NCI-H2196 treated with DMSO at 0.1 percent for 48 hours (cell line): ENCODE measurements around the gene SPI1.
"Not testable (repeated sequence)": the region's sequence is repeated elsewhere in the genome, so short reads cannot be mapped to it uniquely, and the experiment has no call there.

Experiments
- DNase-seq: peaks from one replicate; lab custom pipeline; 2025; ENCODE audit not compliant: unreplicated experiment; lab: John Stamatoyannopoulos, UW

Gene SPI1

GRCh38 chr11:47342036-47342803, 36.1 kb downstream of the SPI1 start:
- DNase-seq = no peak

DNA sequence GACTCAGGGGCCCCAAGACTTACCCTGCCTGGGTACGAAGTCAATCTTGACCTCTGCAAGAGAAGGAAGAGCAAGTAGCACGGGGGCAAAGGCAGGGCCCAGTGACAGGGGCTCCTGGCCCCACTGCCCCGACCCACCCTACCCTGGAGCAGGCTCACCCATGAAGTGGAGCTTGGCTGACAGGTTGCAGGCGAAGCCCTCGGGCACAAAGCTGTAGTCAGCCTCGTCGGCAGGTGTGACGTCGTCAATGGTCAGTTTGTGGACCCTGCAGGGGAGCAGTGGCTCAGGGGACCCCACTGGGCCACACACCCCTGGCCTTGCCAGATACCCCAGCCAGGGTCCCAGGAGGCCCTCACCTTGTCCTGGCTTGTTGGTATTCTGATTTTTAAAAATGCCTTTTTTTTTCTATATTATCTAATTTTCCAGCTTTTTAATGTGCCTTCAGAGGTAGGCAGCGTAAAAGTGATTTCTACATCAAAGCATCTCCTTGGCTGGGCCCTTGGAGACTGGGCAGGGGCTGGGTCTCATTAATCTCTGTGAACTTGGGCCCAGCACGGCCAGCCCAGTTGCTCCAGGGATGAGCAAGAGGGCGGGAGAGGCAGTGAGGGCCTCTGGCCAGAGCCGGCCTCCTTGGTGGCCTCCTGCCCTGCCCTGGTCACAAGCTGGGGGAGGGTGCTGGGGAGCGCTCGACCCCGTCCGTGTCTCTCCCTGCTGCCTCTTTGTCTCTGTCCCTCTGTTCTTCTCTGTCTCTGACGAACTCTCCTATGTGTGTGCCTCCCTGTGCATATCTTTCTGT, 37.2 kb downstream of the SPI1 start:
- DNase-seq = no peak

DNA sequence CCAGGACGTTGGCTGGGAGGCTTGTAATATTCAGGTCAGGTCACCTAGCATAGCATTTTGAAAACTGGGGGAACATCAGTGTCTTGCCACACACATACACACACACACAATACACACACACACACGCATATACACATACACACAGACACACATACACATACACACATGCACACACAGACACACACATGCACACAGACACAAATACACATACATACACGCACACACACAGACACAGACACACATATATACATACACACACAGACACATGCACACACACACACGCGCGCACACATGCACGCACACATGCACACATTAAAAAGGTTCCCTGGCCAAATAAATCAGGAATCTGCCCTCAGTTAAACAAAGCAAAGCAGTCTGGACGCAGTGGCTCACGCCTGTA, 38.3 kb downstream of the SPI1 start:
- DNase-seq = no peak

GRCh38 chr11:47338396-47339241, 39.7 kb downstream of the SPI1 start:
- no peak for DNase-seq

DNA sequence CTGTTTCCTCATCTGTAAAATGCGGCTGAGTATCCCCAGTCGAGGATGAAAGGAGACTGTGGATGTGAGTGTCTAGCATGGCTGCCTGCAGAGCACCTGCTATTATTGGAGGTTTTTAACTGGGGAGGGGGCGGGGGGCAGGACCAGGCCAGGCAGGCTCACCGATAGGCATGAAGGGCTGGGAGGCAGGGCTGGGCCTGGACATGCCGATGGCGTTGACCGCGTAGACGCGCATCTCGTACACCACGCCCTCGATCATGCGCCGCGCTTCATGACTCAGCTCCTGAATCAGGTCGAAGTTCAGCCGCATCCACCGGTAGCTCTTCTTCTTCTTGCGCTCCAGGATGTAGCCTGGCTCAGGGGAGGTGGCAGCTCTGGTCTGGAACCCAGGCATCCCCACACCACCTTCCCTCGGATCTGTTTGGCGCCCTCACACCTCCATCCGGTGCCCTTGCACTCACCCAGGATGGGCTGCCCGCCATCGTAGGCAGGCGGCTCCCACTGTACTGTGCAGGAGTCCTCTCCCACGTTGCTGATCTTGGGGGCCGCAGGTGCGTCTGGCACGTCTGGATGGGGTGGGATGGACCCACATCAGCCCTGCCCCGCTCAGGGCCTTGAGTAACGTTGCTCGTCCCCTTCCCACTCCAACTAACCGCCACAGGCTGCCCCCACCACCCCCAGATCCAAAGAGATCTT, 41.0 kb downstream of the SPI1 start:
- no peak for DNase-seq

DNA sequence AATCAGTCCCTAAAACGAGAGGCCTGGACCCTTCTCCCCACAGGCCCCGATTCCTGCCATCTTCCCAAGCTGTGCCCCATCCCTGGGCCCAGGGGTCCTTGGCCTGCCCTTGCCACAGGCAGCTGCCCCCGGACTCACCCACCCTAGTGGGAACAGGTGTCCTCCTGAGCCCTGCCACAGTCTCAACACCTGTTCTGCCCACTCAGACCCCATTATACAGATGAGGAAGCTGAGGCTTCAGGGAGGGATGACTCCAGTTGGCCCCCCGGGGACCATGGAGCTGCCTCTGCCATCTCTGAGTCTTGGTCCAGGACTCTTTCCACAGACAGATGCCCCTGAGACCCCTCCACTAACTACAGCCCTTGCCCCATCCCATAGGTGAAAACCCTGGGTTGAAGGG, 41.8 kb downstream of the SPI1 start:
- no peak for DNase-seq

DNA sequence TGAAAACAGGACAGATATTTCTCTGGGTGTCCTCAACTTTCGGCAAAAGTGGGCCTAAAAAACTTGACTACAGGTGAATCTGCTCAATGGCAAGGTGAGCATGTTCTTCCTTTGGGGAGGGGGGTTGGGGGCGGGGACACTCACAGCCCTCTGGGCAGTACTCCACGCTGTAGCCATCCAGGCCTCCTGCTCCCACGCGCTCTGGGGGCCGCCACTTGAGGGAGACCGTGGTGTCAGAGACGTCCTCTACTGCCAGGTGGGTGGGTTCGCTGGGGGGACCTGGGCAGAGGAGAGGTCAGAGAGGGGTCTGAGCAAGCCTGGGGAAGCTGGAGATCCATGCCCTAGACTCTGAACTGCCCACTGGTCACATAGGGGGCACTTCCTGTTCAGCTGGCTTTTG, 42.6 kb downstream of the SPI1 start:
- DNase-seq = no peak

GRCh38 chr11:47334699-47335411, 43.5 kb downstream of the SPI1 start:
- DNase-seq = not testable (repeated sequence)

DNA sequence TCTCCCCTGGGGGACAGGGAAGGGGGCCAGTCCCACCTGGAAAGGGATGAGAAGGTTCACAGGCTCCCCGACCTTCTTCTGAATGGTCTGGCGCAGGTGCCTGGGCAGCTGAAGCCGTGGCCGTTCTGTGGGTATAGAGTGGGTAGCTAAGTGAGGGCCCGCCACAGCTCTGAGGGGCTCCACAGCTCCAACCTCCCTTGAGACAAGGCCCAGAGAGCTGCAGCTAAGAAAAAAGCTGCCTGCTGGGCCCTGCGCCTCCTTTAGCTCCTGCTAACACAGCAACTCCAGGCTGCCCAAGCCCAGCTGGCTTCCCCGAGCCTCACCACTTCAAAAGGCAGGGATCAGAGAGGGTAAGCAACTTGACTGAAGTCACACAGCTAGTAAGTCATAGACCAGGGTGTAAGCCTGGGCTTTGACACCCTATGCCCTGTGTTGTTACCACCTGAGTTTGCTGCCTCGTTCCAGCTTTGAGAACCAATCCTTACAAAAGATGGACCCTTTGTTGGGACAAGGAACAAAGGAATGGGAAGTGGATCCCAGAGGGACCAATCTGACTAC, 44.4 kb downstream of the SPI1 start:
- no peak for DNase-seq

DNA sequence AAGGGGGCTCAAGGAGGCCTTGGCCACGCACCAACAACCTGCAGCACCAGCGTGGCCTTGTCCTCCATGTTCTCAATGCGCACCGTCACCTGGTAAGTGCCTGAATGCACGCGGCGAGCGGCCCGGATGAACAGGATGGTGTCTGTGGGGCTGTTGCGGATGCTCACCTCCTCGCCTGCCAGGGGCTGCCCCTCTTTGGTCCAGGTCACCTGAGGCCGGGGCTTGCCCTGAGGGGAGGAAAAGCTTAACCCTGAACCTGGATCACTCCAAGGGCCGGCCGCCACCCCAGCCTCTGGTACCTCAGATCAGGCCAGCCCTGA, 44.9 kb downstream of the SPI1 start:
- DNase-seq = no peak

GRCh38 chr11:47332791-47333525, 45.4 kb downstream of the SPI1 start:
- no peak for DNase-seq

DNA sequence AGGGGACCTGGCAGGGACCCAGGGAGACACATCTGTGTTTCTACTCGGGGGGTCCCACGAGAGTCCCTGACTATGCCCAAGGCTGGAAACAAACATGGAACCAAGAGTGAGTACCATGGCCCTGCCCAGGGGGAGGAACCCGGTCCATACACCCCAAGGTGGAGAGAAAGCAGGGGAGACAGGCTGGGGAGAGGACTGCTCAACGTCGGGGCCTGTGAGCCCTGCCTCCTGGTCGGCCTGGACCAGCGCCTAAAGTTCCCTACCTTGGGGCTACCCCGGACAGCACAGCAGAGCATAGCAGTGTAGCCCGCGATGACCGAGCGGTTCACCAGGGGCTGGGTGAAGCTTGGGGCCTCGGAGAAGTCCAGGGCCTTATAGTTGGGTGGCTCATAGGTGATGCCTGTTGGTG, 46.0 kb downstream of the SPI1 start:
- DNase-seq = no peak

- DNase-seq = no peak
Measured at GRCh38 chr11:47331454-47332302, 46.7 kb downstream of the SPI1 start.

DNA sequence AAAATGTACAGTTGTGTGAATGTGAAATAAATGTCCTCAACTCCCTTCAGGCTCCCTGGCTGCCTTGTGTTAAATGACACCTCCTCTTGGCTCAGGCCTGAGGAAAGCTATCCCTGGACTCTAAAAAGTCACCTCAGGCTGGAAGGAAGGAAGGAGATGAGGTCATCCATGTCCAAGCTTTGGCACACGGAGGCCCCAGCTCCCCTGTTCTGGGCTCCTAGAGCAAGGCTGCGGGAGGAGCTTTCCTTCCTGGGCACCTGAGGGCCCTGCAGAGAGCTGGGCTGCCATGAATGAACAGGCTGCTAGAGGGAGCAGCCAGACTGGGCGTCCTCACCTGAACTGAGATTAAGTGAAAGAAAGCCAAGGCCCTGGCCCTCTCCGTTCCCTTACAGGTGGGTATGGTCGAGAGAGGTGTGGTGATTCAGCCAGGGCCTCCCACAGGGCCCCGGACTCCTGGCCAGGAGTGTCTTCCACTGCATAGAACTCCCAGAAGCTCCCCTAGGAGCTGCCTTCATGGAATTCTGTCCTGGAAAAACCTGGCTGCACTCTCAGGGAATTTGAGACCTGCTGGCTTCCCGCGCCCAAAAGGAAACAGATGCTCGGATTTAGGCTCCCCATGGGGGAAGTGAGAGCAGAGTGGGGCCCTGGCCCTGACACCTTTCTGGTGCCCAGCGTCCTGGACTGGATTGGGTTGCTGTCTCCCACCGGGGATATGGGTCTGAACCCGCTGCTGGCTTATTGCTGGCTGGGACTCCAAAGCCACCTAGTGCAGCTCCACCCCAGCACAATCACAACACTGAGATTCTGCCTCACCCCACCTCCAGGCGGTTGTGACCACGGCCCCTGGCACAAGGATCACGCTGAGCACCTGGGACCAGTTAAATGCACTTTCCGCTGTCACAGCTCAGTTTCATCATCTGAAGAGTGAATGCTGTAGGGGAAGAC, 48.1 kb downstream of the SPI1 start:
- DNase-seq = no peak

DNA sequence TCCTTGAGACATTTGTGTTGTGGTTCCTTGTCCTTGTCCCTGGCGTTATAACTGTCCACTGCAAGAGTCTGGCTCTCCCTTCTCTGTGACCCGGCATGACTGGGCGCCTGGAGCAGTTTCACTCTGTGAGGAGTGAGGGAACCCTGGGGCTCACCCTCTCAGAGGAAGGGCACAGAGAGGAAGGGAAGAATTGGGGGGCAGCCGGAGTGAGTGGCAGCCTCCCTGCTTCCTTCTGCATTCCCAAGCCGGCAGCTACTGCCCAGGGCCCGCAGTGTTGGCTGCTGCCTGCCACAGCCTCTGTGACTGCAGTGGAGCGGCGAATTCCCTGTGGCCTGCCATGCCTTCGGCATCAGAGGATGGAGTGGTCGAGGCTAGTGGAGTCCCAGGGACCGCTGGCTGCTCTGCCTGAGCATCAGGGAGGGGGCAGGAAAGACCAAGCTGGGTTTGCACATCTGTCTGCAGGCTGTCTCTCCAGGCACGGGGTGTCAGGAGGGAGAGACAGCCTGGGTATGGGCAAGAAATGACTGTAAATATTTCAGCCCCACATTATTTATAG, 48.8 kb downstream of the SPI1 start:
- no peak for DNase-seq

DNA sequence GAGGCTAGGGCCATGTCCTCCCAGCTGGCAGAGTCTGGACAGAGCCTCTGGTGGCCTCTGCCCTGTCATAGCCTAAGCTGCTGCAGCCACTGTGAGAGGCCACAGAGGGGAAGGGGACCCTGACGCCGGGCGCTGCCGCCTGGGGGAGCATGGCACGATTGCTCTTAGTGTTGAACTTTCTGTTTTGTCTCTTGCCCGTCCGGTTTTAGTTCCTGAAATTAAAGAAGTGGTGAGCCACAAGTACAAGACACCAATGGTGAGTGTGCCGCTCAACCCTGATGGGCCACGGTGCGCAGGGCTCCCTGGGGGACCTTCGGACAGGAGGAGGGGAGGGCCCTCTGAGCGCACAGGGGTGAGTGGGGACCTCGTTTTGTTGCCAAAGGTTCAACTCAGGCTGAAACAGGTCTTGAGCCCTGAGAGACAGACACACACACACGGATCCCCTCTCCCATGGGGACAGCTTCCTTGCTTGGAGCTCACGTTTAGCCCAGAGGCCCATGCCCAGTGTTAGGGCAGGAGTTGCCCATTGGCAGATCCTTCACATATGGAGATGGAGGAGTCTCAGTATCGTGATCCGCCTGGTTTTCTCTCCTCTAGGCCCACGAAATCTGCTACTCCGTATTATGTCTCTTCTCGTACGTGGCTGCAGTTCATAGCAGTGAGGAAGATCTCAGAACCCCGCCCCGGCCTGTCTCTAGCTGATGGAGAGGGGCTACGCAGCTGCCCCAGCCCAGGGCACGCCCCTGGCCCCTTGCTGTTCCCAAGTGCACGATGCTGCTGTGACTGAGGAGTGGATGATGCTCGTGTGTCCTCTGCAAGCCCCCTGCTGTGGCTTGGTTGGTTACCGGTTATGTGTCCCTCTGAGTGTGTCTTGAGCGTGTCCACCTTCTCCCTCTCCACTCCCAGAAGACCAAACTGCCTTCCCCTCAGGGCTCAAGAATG, 49.6 kb downstream of the SPI1 start:
- DNase-seq = no peak
